SK-N-SH treated with all-trans-retinoic acid at 6 μM for 48 hours (cell line): ENCODE data around the gene EIF4G2.

Source experiments
- ATAC-seq: fragments of 200-7000 bp; cut with Tn5 transposase; 3 replicates; pipeline ENCODE4 v1.9.1; 2020; ENCODE audit warnings: mild to moderate bottlenecking, moderate library complexity
- ARNTL ChIP-seq: fragments of 450-650 bp; formaldehyde crosslinking; IDR thresholded peaks from 2 replicates; pipeline ENCODE4 v1.5.0; 2020; ENCODE audit warnings: low read depth, mild to moderate bottlenecking, moderate library complexity, borderline replicate concordance
- BACH2 ChIP-seq: fragments of 250-450 bp; sonication (Bioruptor Pico); IDR thresholded peaks from 2 replicates; pipeline ENCODE4 v1.9.0; 2021; ENCODE audit warnings: mild to moderate bottlenecking, borderline replicate concordance
- CSDC2 ChIP-seq: fragments of 250-450 bp; sonication (Bioruptor Pico); IDR thresholded peaks from 2 replicates; pipeline ENCODE4 v1.5.0; 2020; ENCODE audit warnings: mild to moderate bottlenecking, moderate library complexity
- CSRNP3 ChIP-seq: fragments of 250-450 bp; sonication (Bioruptor Pico); IDR thresholded peaks from 2 replicates; pipeline ENCODE4 v1.5.1; 2021; ENCODE audit warnings: mild to moderate bottlenecking, moderate library complexity
- ESRRG ChIP-seq: fragments of 250-450 bp; sonication (Bioruptor Pico); IDR thresholded peaks from 2 replicates; pipeline ENCODE4 v1.6.1; 2021; ENCODE audit warnings: mild to moderate bottlenecking
- GLIS3 ChIP-seq: fragments of 250-450 bp; sonication (Bioruptor Pico); IDR thresholded peaks from 2 replicates; pipeline ENCODE4 v1.5.0; 2020; ENCODE audit warnings: mild to moderate bottlenecking, moderate library complexity
- ISL1 ChIP-seq: fragments of 250-450 bp; sonication (Bioruptor Pico); IDR thresholded peaks from 2 replicates; pipeline ENCODE4 v2.1.2; 2022; ENCODE audit warnings: mild to moderate bottlenecking, moderate library complexity
- OSR1 ChIP-seq: fragments of 250-450 bp; sonication (Bioruptor Pico); IDR thresholded peaks from 2 replicates; pipeline ENCODE4 v1.8.0; 2022; ENCODE audit warnings: moderate library complexity, mild to moderate bottlenecking, inconsistent platforms
- PATZ1 ChIP-seq: fragments of 250-450 bp; sonication (Bioruptor Pico); IDR thresholded peaks from 2 replicates; pipeline ENCODE4 v1.8.0; 2020; ENCODE audit warnings: mild to moderate bottlenecking, moderate library complexity, borderline replicate concordance
- POU6F1 ChIP-seq: fragments of 250-450 bp; sonication (Bioruptor Pico); IDR thresholded peaks from 2 replicates; pipeline ENCODE4 v1.8.0; 2021; ENCODE audit warnings: low read depth, mild to moderate bottlenecking, moderate library complexity, borderline replicate concordance
- PPARA ChIP-seq: fragments of 250-450 bp; sonication (Bioruptor Pico); IDR thresholded peaks from 2 replicates; pipeline ENCODE4 v1.5.0; 2020; ENCODE audit warnings: mild to moderate bottlenecking, borderline replicate concordance
- RARB ChIP-seq: fragments of 250-450 bp; sonication (Bioruptor Pico); IDR thresholded peaks from 2 replicates; pipeline ENCODE4 v1.8.0; 2021; ENCODE audit warnings: mild to moderate bottlenecking, moderate library complexity
- SNAI2 ChIP-seq: fragments of 250-450 bp; sonication (Bioruptor Pico); IDR thresholded peaks from 2 replicates; pipeline ENCODE4 v1.5.0; 2020; ENCODE audit warnings: mild to moderate bottlenecking, moderate library complexity
- TCF4 ChIP-seq: fragments of 250-450 bp; sonication (Bioruptor Pico); IDR thresholded peaks from 2 replicates; pipeline ENCODE4 v1.8.0; 2021; ENCODE audit warnings: mild to moderate bottlenecking, moderate library complexity, borderline replicate concordance
- TOX ChIP-seq: fragments of 250-450 bp; sonication (Bioruptor Pico); IDR thresholded peaks from 2 replicates; pipeline ENCODE4 v1.8.0; 2021; ENCODE audit warnings: mild to moderate bottlenecking, moderate library complexity, borderline replicate concordance
- ZC3H10 ChIP-seq: fragments of 250-450 bp; sonication (Bioruptor Pico); IDR thresholded peaks from 2 replicates; pipeline ENCODE4 v1.5.1; 2021; ENCODE audit warnings: mild to moderate bottlenecking, moderate library complexity
- ZFP30 ChIP-seq: fragments of 450-650 bp; formaldehyde crosslinking; IDR thresholded peaks from 2 replicates; pipeline ENCODE4 v1.5.0; 2022; ENCODE audit warnings: mild to moderate bottlenecking, moderate library complexity
- ZNF565 ChIP-seq: fragments of 450-650 bp; formaldehyde crosslinking; conservative IDR thresholded peaks from 2 replicates; pipeline ENCODE4 v1.5.0; 2020; ENCODE audit warnings: low read depth, mild to moderate bottlenecking, moderate library complexity
- ZNF8 ChIP-seq: fragments of 450-650 bp; formaldehyde crosslinking; IDR thresholded peaks from 2 replicates; pipeline ENCODE4 v1.5.0; 2020; ENCODE audit warnings: mild to moderate bottlenecking, moderate library complexity

Gene EIF4G2

DNA sequence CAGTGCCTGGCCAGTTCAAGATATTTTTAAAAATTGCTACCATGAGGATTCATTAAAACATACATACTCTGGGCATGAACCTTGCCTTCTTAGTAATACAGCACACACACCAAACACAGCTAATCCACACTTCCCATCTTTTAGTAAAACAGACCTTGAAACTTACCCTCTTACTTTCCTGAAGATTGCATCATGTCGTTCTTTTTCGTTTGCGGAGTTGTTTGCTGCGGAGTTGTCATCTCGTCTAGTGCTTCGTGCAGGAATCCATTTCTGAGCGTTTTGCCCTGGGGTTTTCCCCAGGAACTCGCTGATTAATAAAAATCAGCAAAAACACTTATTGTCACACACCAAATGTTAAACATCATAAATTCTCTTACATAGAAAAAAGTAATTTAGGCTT lies 3.0 kb downstream of the EIF4G2 start (continued):
- TF ChIP-seq CSDC2 (CRISPR knock-in tag), result no peak
- no peak for TF ChIP-seq ZFP30 (CRISPR knock-in tag)
- no peak for TF ChIP-seq POU6F1 (CRISPR knock-in tag)
- no peak for TF ChIP-seq ESRRG (CRISPR knock-in tag)
- no peak for TF ChIP-seq ZNF8
- TF ChIP-seq PATZ1 (CRISPR knock-in tag), result no peak
- TF ChIP-seq RARB (CRISPR knock-in tag), result no peak
- TF ChIP-seq, all 23 proteins: peak for 0

DNA sequence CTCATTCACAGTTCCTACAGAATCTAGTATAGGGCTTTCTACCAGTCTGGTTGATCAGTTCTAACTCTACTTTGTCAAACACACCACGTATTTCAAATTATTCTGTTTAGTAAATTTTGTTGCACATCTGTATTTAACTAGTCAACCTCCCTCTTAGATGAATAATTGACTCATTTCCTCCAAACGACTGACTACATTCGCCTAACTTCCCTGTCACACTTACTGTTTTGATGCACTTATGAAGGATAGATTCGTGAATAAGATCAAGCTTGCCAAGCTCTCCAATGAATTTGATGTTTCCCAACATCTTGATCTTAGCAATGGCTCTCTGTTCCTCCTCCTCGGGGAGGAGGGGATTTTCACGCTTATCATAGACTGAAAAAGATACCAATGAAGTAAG lies 5.0 kb downstream of the EIF4G2 start:
- no peak for ATAC-seq
- TF ChIP-seq RARB (CRISPR knock-in tag) (no peak), PATZ1 (CRISPR knock-in tag) (no peak), ZC3H10 (no peak), ISL1 (CRISPR knock-in tag) (no peak), CSDC2 (CRISPR knock-in tag) (no peak), PPARA (no peak), CSRNP3 (no peak), OSR1 (CRISPR knock-in tag) (no peak), TCF4 (CRISPR knock-in tag) (no peak), BACH2 (CRISPR knock-in tag) (no peak), TOX (CRISPR knock-in tag) (no peak), POU6F1 (CRISPR knock-in tag) (no peak)

DNA sequence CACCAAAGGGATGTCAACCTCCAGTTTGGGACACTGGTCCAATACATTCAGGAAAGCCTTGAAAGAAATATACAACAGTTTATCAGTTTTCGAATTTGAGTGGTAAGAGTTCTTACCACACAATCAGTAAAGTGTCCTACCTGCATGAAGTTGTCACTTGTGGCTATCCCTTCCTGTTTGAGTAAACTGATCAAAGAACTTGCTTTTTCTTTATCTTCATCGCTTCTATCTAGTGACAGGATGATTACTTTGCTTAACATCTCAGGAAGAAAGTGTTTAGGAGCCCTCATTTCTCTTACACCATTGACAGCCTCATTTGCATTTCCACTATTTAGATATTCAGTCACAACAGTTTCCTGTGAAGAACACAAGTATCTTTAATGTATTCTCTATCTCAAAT lies 8.4 kb downstream of the EIF4G2 start:
- no peak for ATAC-seq
- no peak for TF ChIP-seq ARNTL
- no peak for TF ChIP-seq ZFP30 (CRISPR knock-in tag)
- TF ChIP-seq OSR1 (CRISPR knock-in tag), result no peak
- TF ChIP-seq TCF4 (CRISPR knock-in tag), result no peak
- TF ChIP-seq ISL1 (CRISPR knock-in tag), result no peak

GRCh38 chr11:10798330-10798928 lies 10.3 kb downstream of the EIF4G2 start:
- ATAC-seq, result no peak
- TF ChIP-seq ZFP30 (CRISPR knock-in tag) (no peak), CSRNP3 (0 out of 2 replicates have a peak, but pooled peaks have one; percentile 61), ZNF565 (no peak), SNAI2 (CRISPR knock-in tag) (no peak), TOX (CRISPR knock-in tag) (peak; percentile 29; the same call in 1 of the 2 replicates), GLIS3 (CRISPR knock-in tag) (no peak)
